Measurements from ENCODE around the gene KCTD15.
"Not testable (repeated sequence)": the region's sequence is repeated elsewhere in the genome, so short reads cannot be mapped to it uniquely, and the experiment has no call there.

Gene KCTD15

GRCh38 chr19:33815380-33816340 is 19.0 kb downstream of the KCTD15 start:
- DNase-seq: no peak

- no peak for DNase-seq
Observed at GRCh38 chr19:33818411-33818810, 21.7 kb downstream of the KCTD15 start.

GRCh38 chr19:33819078-33819477 is 22.4 kb downstream of the KCTD15 start:
- not testable (repeated sequence) for DNase-seq

GRCh38 chr19:33819506-33819879 is 22.8 kb downstream of the KCTD15 start:
- no peak for DNase-seq

GRCh38 chr19:33819880-33820781 is 23.5 kb downstream of the KCTD15 start:
- peak in 4 of 6 experiments; percentile 6 to 39 (median 21) for DNase-seq

GRCh38 chr19:33821871-33822270 is 25.2 kb downstream of the KCTD15 start:
- DNase-seq: no peak

GRCh38 chr19:33823341-33823740 is 26.7 kb downstream of the KCTD15 start:
- DNase-seq: no peak

- DNase-seq: no peak
Observed at GRCh38 chr19:33825556-33825955, 28.9 kb downstream of the KCTD15 start.

- DNase-seq: no peak
Observed at GRCh38 chr19:33826521-33826920, 29.9 kb downstream of the KCTD15 start.

GRCh38 chr19:33828266-33829075 is 31.8 kb downstream of the KCTD15 start:
- no peak for DNase-seq

GRCh38 chr19:33830264-33830663 is 33.6 kb downstream of the KCTD15 start:
- DNase-seq: no peak

GRCh38 chr19:33831825-33832224 is 35.2 kb downstream of the KCTD15 start:
- DNase-seq: no peak

GRCh38 chr19:33832633-33833032 is 36.0 kb downstream of the KCTD15 start:
- DNase-seq: no peak

GRCh38 chr19:33840382-33840781 is 43.7 kb downstream of the KCTD15 start:
- no peak for DNase-seq

- no peak for DNase-seq
Observed at GRCh38 chr19:33840783-33841182, 44.1 kb downstream of the KCTD15 start.

GRCh38 chr19:33841685-33842084 is 45.0 kb downstream of the KCTD15 start:
- no peak for DNase-seq

- DNase-seq: no peak
Observed at GRCh38 chr19:33844478-33844877, 47.8 kb downstream of the KCTD15 start.

GRCh38 chr19:33845498-33845897 is 48.8 kb downstream of the KCTD15 start:
- no peak for DNase-seq

- DNase-seq: no peak
Observed at GRCh38 chr19:33849551-33850147, 53.0 kb downstream of the KCTD15 start.

GRCh38 chr19:33859016-33859415 is 62.3 kb downstream of the KCTD15 start:
- no peak for DNase-seq

- no peak for DNase-seq
Observed at GRCh38 chr19:33860312-33861090, 63.8 kb downstream of the KCTD15 start.
